WTC11 (cell line): ENCODE data around the gene CACNA2D1.

Source experiments
- CBFB ChIP-seq: sonication (generic); formaldehyde crosslinking; IDR thresholded peaks from 2 replicates; pipeline ENCODE4 v1.8.1; 2022; ENCODE audit warnings: mild to moderate bottlenecking, low read depth, missing genetic modification reagents
- CREB1 ChIP-seq: sonication (generic); formaldehyde crosslinking; IDR thresholded peaks from 2 replicates; pipeline ENCODE4 v1.8.0; 2023; ENCODE audit warnings: mild to moderate bottlenecking, missing genetic modification reagents
- FOXJ3 ChIP-seq: sonication (generic); formaldehyde crosslinking; IDR thresholded peaks from 2 replicates; pipeline ENCODE4 v1.9.0; 2021; ENCODE audit warnings: missing genetic modification reagents, mild to moderate bottlenecking, borderline replicate concordance
- NFE2L1 ChIP-seq: sonication (generic); formaldehyde crosslinking; IDR thresholded peaks from 2 replicates; pipeline ENCODE4 v1.8.1; 2023; ENCODE audit warnings: missing genetic modification reagents
- NR3C1 ChIP-seq: sonication (generic); formaldehyde crosslinking; conservative IDR thresholded peaks from 2 replicates; pipeline ENCODE4 v1.8.1; 2023; ENCODE audit warnings: low read depth, mild to moderate bottlenecking, missing genetic modification reagents
- TCF7 ChIP-seq: sonication (generic); formaldehyde crosslinking; IDR thresholded peaks from 2 replicates; pipeline ENCODE4 v1.8.0; 2022; ENCODE audit warnings: mild to moderate bottlenecking, low read depth, missing genetic modification reagents, moderate library complexity
- ZNF121 ChIP-seq: sonication (generic); formaldehyde crosslinking; IDR thresholded peaks from 2 replicates; pipeline ENCODE4 v1.8.0; 2023; ENCODE audit warnings: missing genetic modification reagents
- ZNF219 ChIP-seq: sonication (generic); formaldehyde crosslinking; IDR thresholded peaks from 2 replicates; pipeline ENCODE4 v1.8.0; 2023; ENCODE audit warnings: missing genetic modification reagents, mild to moderate bottlenecking, borderline replicate concordance
- TF ChIP-seq, protein P1 (sequence below): fragments of 200-600 bp; IDR thresholded peaks from 2 replicates; pipeline ENCODE4 v1.8.0; 2022; ENCODE audit warnings: antibody characterized with exemption

DNA sequence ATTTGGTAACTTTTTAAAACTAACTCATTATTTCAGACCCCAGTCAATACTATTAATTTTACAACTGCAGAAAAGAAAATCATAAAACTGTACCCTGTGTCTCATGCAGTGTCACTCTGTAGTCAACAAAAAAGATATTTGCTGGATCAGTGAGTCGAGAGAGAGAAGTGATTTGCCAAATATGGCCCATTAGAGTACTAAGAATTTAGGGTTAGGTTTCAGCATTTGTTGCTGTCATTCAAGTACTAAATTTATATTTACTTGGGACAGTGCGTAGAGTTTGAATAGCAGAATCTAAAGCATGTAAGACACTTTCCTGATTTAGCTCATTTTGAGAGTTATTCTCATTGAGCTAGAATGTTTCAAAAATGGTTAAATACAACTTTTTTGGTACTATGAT lies 38.9 kb downstream of the CACNA2D1 start:
- TF ChIP-seq, protein P1, sequence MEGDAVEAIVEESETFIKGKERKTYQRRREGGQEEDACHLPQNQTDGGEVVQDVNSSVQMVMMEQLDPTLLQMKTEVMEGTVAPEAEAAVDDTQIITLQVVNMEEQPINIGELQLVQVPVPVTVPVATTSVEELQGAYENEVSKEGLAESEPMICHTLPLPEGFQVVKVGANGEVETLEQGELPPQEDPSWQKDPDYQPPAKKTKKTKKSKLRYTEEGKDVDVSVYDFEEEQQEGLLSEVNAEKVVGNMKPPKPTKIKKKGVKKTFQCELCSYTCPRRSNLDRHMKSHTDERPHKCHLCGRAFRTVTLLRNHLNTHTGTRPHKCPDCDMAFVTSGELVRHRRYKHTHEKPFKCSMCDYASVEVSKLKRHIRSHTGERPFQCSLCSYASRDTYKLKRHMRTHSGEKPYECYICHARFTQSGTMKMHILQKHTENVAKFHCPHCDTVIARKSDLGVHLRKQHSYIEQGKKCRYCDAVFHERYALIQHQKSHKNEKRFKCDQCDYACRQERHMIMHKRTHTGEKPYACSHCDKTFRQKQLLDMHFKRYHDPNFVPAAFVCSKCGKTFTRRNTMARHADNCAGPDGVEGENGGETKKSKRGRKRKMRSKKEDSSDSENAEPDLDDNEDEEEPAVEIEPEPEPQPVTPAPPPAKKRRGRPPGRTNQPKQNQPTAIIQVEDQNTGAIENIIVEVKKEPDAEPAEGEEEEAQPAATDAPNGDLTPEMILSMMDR: no peak
- TF ChIP-seq FOXJ3 (CRISPR knock-in tag): no peak
- no peak for TF ChIP-seq NFE2L1 (CRISPR knock-in tag)
- no peak for TF ChIP-seq ZNF121 (CRISPR knock-in tag)
- TF ChIP-seq NR3C1: no peak
- no peak for TF ChIP-seq ZNF219 (CRISPR knock-in tag)
- TF ChIP-seq CREB1 (CRISPR knock-in tag): no peak
- no peak for TF ChIP-seq CBFB
- TF ChIP-seq TCF7 (CRISPR knock-in tag): no peak
